NCI-H774 (cell line): ENCODE measurements around the gene TSHZ1.
"Not testable (repeated sequence)": the region's sequence is repeated elsewhere in the genome, so short reads cannot be mapped to it uniquely, and the experiment has no call there.

ENCODE experiments used
- DNase-seq: peaks from one replicate; lab custom pipeline; 2025; lab: John Stamatoyannopoulos, UW

Gene TSHZ1

GRCh38 chr18:75183973-75184493 is 26.6 kb upstream of the TSHZ1 start:
- DNase-seq = no peak

- DNase-seq = no peak
Measured at GRCh38 chr18:75185460-75185859, 25.1 kb upstream of the TSHZ1 start.

GRCh38 chr18:75187702-75188101 is 22.9 kb upstream of the TSHZ1 start:
- DNase-seq = not testable (repeated sequence)

GRCh38 chr18:75189696-75190095 is 20.9 kb upstream of the TSHZ1 start:
- DNase-seq = no peak

GRCh38 chr18:75192899-75193298 is 17.7 kb upstream of the TSHZ1 start:
- DNase-seq = no peak

- DNase-seq = no peak
Measured at GRCh38 chr18:75198036-75198435, 12.6 kb upstream of the TSHZ1 start.

- no peak for DNase-seq
Measured at GRCh38 chr18:75199327-75199726, 11.3 kb upstream of the TSHZ1 start.

GRCh38 chr18:75200071-75200470 is 10.5 kb upstream of the TSHZ1 start:
- no peak for DNase-seq

- no peak for DNase-seq
Measured at GRCh38 chr18:75200605-75201280, 9.9 kb upstream of the TSHZ1 start.

GRCh38 chr18:75201282-75202270 is 9.0 kb upstream of the TSHZ1 start:
- peak; percentile 52 for DNase-seq

GRCh38 chr18:75202696-75203365 is 7.8 kb upstream of the TSHZ1 start:
- DNase-seq = no peak

GRCh38 chr18:75203416-75204268 is 7.0 kb upstream of the TSHZ1 start:
- no peak for DNase-seq

GRCh38 chr18:75204269-75204731 is 6.3 kb upstream of the TSHZ1 start:
- DNase-seq = no peak

GRCh38 chr18:75204732-75205513 is 5.7 kb upstream of the TSHZ1 start:
- no peak for DNase-seq

- no peak for DNase-seq
Measured at GRCh38 chr18:75205514-75206132, 5.0 kb upstream of the TSHZ1 start.

GRCh38 chr18:75206452-75207309 is 3.9 kb upstream of the TSHZ1 start:
- DNase-seq = no peak

GRCh38 chr18:75207310-75208154 is 3.1 kb upstream of the TSHZ1 start:
- DNase-seq = no peak
